Measurements from ENCODE around the gene USP15. TPM values are rescaled to one million over a fixed set of nuclear protein-coding genes. Genes with fewer than 3 reads are reported as not detected.

Gene USP15
- total RNA-seq, 1 donor = 51.4 TPM

- no peak for TF ChIP-seq CTCF (IDR thresholded peaks at IDR 0.05; ENCODE audit: extremely low read depth, low read depth, low read length)
Observed at GRCh38 chr12:62270872-62271271, 10.7 kb downstream of the USP15 start.

DNA sequence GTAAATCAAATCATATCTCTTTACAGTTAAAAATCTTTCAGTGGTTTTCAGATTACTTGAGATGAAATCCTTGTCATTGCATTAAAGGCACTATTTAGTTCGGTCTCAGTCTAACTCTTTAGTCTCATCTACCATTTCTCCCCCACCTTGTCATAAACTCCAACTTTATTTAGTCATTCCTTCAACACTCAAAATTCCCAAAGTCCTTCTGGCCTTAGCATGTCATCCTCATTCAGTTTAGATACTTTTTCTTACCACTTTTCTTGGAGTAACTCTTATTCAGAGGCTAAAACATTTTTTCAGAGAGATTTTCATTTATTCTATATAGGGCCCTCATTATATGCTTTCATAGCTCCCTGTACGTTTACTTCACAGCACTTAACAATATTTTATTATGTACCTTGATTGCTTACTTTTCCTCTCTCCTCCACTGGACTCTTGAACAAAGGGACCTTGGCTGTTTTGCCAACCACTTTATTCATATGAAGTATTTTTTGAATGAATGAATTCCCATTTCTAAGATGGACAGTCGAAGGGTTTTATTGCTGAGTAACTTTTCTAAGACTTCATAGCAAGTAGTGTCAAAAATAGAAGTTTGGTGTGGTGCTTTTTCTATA, 12.8 kb downstream of the USP15 start:
- H3K4me2 ChIP-seq (ENCODE audit: insufficient read depth, low read length) = no peak overlapping the region
- peaks cover 98% of the 10 kb centered on the region for H3K79me2 ChIP-seq (ENCODE audit: insufficient read depth, low read length)
- no peaks in the 10 kb centered on the region for H3K27me3 ChIP-seq (ENCODE audit: insufficient read depth, low read length)
- H3K4me1 ChIP-seq (ENCODE audit: insufficient read depth, low read length) = peaks cover 10% of the 10 kb centered on the region
- no peak for TF ChIP-seq CTCF (IDR thresholded peaks at IDR 0.05; ENCODE audit: extremely low read depth, low read depth, low read length)
- no peak overlapping the region for H3K27ac ChIP-seq (ENCODE audit: low read depth, low read length)
- no peak for DNase-seq (ENCODE audit: insufficient read length, low spot score, missing footprints)
- H3K4me3 ChIP-seq (ENCODE audit: insufficient read depth, low read length) = no peak overlapping the region
- no peaks in the 10 kb centered on the region for H3K9me3 ChIP-seq (ENCODE audit: low read depth, low read length)
- H2AFZ ChIP-seq (ENCODE audit: low read length) = no peak overlapping the region
- H4K20me1 ChIP-seq (ENCODE audit: insufficient read depth, low read length) = peaks cover 41% of the 10 kb centered on the region
- H3K36me3 ChIP-seq (ENCODE audit: insufficient read depth, low read length) = no peaks in the 10 kb centered on the region

More at GRCh38 chr12:62270872-62271271, 10.7 kb downstream of the USP15 start:
- DNase-seq (ENCODE audit: insufficient read length, low spot score, missing footprints) = no peak
- Histone ChIP-seq H3K4me1 (ENCODE audit: insufficient read depth, low read length) (peaks cover 18% of the 10 kb centered on the region), H3K36me3 (ENCODE audit: insufficient read depth, low read length) (no peaks in the 10 kb centered on the region), H3K4me2 (ENCODE audit: insufficient read depth, low read length) (no peak overlapping the region), H3K27me3 (ENCODE audit: insufficient read depth, low read length) (no peaks in the 10 kb centered on the region), H3K27ac (ENCODE audit: low read depth, low read length) (no peak overlapping the region), H2AFZ (ENCODE audit: low read length) (no peak overlapping the region), H3K9me3 (ENCODE audit: low read depth, low read length) (no peaks in the 10 kb centered on the region), H3K79me2 (ENCODE audit: insufficient read depth, low read length) (peaks cover 97% of the 10 kb centered on the region), H3K4me3 (ENCODE audit: insufficient read depth, low read length) (no peak overlapping the region), H4K20me1 (ENCODE audit: insufficient read depth, low read length) (peaks cover 43% of the 10 kb centered on the region)

DNA sequence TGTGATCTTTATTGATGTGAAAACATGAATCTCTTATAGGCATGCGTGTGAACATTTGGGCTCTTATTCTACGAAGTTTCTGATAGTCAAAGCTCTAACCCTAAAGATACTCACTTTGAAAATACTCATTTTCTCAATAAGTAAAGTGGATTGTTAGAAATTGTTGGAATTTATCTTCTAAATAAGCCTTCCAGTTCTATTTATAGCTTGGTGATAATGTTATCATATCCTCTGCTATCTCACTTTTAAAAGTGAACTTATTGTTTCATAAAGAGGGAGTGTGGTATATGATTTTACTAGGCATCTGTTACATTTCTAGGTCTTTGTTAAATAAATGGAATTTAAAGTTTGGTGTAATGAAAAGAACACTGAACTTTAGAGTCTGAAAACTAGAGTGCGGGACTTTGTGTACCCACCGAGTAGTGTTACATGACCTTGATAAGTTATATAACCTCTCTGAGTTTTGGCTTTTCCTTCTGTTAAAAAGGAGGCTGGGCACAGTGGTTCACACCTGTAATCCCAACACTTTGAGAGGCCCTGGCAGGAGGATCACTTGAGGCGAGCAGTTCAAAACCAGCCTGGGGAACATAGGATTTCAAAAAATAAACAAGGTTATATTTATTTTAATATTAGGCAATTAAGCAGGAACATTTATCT, 13.6 kb downstream of the USP15 start:
- Histone ChIP-seq H3K27ac (ENCODE audit: low read depth, low read length) (no peak overlapping the region), H3K9me3 (ENCODE audit: low read depth, low read length) (no peaks in the 10 kb centered on the region), H2AFZ (ENCODE audit: low read length) (no peak overlapping the region), H3K4me2 (ENCODE audit: insufficient read depth, low read length) (no peak overlapping the region), H3K4me3 (ENCODE audit: insufficient read depth, low read length) (no peak overlapping the region), H4K20me1 (ENCODE audit: insufficient read depth, low read length) (peaks cover 41% of the 10 kb centered on the region), H3K79me2 (ENCODE audit: insufficient read depth, low read length) (peaks cover 98% of the 10 kb centered on the region), H3K36me3 (ENCODE audit: insufficient read depth, low read length) (no peaks in the 10 kb centered on the region), H3K27me3 (ENCODE audit: insufficient read depth, low read length) (no peaks in the 10 kb centered on the region), H3K4me1 (ENCODE audit: insufficient read depth, low read length) (peaks cover 6% of the 10 kb centered on the region)
- no peak for TF ChIP-seq CTCF (IDR thresholded peaks at IDR 0.05; ENCODE audit: extremely low read depth, low read depth, low read length)
- DNase-seq (ENCODE audit: insufficient read length, low spot score, missing footprints) = no peak

GRCh38 chr12:62278022-62278421, 17.8 kb downstream of the USP15 start:
- Histone ChIP-seq H3K9me3 (ENCODE audit: low read depth, low read length) (no peaks in the 10 kb centered on the region), H3K27ac (ENCODE audit: low read depth, low read length) (no peak overlapping the region), H3K4me3 (ENCODE audit: insufficient read depth, low read length) (no peak overlapping the region), H3K27me3 (ENCODE audit: insufficient read depth, low read length) (no peaks in the 10 kb centered on the region), H3K79me2 (ENCODE audit: insufficient read depth, low read length) (peaks cover 98% of the 10 kb centered on the region), H2AFZ (ENCODE audit: low read length) (no peak overlapping the region), H3K4me2 (ENCODE audit: insufficient read depth, low read length) (no peak overlapping the region), H3K36me3 (ENCODE audit: insufficient read depth, low read length) (no peaks in the 10 kb centered on the region), H3K4me1 (ENCODE audit: insufficient read depth, low read length) (no peaks in the 10 kb centered on the region), H4K20me1 (ENCODE audit: insufficient read depth, low read length) (peaks cover 37% of the 10 kb centered on the region)
- no peak for DNase-seq (ENCODE audit: insufficient read length, low spot score, missing footprints)
- no peak for TF ChIP-seq CTCF (IDR thresholded peaks at IDR 0.05; ENCODE audit: extremely low read depth, low read depth, low read length)

Data from osteoblast (primary cell).